ENCODE results near the gene HAL. TPM values are rescaled to one million over a fixed set of nuclear protein-coding genes. Genes with fewer than 3 reads are reported as not detected.

The HAL gene
- total RNA-seq, 1 donor from 2014 or later, result not detected

DNA sequence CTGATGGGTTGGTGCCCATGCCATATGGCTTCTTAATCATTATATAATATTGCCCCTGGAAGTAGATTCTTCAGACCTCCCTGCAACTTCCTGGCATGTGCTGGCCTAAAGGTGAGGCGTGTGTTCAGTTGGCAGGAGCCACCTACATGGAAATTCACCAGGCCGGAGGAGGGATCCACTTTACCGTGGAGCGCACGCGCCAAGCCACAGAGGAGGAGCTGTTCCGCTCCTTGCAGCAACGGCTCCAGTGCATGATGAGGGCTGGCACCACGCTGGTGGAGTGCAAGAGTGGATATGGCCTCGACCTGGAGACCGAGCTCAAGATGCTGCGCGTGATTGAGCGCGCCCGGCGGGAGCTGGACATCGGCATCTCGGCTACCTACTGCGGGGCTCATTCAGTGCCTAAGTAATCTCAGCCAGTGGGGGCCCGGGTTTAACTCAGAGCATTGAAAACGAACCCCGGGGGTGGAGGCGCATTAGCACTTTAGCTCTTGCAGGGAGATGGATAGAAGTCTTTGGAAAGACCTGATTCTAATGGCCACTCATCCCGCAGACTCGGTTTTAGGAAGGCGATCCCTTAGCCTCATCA lies 39.5 kb downstream of the HAL start:
- Histone ChIP-seq H3K27me3 (ENCODE audit: low read depth) (peaks cover 6% of the 10 kb centered on the region), H3K9me3 (replicated peaks) (no peaks in the 10 kb centered on the region), H3K4me1 (no peaks in the 10 kb centered on the region), H3K27ac (replicated peaks) (no peak overlapping the region), H3K36me3 (no peaks in the 10 kb centered on the region), H3K4me3 (no peak overlapping the region)
- no peak for DNase-seq
- intact Hi-C loops (cut with micrococcal nuclease), result no loop called here
- TF ChIP-seq, protein P1, sequence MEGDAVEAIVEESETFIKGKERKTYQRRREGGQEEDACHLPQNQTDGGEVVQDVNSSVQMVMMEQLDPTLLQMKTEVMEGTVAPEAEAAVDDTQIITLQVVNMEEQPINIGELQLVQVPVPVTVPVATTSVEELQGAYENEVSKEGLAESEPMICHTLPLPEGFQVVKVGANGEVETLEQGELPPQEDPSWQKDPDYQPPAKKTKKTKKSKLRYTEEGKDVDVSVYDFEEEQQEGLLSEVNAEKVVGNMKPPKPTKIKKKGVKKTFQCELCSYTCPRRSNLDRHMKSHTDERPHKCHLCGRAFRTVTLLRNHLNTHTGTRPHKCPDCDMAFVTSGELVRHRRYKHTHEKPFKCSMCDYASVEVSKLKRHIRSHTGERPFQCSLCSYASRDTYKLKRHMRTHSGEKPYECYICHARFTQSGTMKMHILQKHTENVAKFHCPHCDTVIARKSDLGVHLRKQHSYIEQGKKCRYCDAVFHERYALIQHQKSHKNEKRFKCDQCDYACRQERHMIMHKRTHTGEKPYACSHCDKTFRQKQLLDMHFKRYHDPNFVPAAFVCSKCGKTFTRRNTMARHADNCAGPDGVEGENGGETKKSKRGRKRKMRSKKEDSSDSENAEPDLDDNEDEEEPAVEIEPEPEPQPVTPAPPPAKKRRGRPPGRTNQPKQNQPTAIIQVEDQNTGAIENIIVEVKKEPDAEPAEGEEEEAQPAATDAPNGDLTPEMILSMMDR (IDR thresholded peaks at IDR 0.05; ENCODE audit: borderline replicate concordance), result no peak

DNA sequence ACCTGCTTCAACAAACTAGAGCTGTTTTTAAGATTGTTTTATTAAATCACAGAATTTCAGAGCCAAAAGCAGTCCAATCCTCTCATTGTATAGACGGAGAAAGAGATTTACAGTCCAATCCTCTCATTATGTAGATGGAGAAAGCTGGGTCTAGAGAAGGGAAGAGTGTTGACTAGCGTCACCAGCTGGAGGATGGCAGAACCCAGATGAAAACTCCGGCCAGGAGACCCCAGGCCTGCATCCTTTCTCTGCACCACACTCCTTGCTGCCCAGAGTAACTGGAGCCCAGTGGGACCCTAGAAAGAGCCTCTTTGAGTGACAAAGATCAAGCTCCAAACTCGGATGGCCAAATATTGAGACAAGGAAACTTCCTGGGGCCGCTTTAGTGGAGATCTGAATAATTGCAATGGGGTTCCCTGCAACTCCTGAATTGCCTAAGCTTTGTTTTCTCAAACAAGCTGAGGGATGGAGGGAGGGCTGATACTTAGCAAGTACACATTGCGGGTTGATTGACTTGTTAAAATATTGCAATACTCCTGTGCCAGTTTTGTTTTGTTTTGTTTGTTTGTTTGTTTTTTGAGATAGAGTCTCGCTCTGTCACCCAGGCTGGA lies 40.5 kb downstream of the HAL start:
- intact Hi-C loops (cut with micrococcal nuclease), result no loop called here
- no peaks in the 10 kb centered on the region for H3K4me1 ChIP-seq
- no peaks in the 10 kb centered on the region for H3K9me3 ChIP-seq (replicated peaks)
- no peaks in the 10 kb centered on the region for H3K36me3 ChIP-seq
- DNase-seq, result no peak
- TF ChIP-seq, protein P1 (IDR thresholded peaks at IDR 0.05; ENCODE audit: borderline replicate concordance), result no peak
- no peak overlapping the region for H3K27ac ChIP-seq (replicated peaks)
- peaks cover 6% of the 10 kb centered on the region for H3K27me3 ChIP-seq (ENCODE audit: low read depth)
- no peak overlapping the region for H3K4me3 ChIP-seq

DNA sequence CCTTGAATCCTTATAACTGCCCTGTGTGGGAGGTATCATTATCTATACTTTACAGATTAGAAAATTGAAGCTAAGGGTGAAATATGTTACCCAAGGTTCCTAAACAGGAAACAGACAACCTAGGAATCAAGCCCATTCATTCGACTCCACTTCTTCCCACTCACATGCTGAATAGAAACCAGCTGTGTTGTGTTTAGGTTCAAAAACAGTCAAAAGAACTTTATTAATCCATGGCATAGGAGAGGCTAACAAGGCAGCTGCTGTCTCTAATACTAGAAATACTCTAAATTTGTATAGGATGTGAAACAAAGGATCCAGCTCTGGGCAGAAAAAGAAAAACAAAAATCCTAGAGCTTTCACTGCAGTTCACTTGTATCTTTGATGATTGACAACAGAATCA lies 43.1 kb downstream of the HAL start:
- no peaks in the 10 kb centered on the region for H3K4me1 ChIP-seq
- H3K27me3 ChIP-seq (ENCODE audit: low read depth), result peaks cover 6% of the 10 kb centered on the region
- TF ChIP-seq, protein P1 (IDR thresholded peaks at IDR 0.05; ENCODE audit: borderline replicate concordance), result no peak
- no peak for DNase-seq
- H3K36me3 ChIP-seq, result no peaks in the 10 kb centered on the region
- no peak overlapping the region for H3K4me3 ChIP-seq
- H3K9me3 ChIP-seq (replicated peaks), result no peaks in the 10 kb centered on the region
- H3K27ac ChIP-seq (replicated peaks), result no peak overlapping the region
- intact Hi-C loops (cut with micrococcal nuclease), result no loop called here

DNA sequence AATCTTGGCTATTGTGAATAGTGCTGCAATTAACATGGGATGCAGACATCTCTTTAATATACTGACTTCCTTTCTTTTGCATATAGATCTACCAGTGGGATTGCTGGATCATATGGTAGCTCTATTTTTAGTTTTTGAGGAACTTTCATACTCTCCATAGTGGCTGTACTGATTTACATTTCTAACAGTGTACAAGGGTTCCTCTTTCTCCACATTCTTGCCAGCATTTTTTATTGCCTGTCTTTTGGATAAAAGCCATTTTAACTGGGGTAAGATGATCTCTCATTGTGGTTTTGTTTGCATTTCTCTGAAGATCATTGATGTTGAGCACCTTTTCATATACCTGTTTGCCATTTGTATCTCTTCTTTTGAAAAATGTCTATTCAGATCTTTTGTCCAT lies 44.6 kb downstream of the HAL start:
- TF ChIP-seq, protein P1 (IDR thresholded peaks at IDR 0.05; ENCODE audit: borderline replicate concordance), result no peak
- Histone ChIP-seq H3K9me3 (replicated peaks) (no peaks in the 10 kb centered on the region), H3K27me3 (ENCODE audit: low read depth) (peaks cover 1% of the 10 kb centered on the region), H3K27ac (replicated peaks) (no peak overlapping the region), H3K36me3 (no peaks in the 10 kb centered on the region), H3K4me1 (no peaks in the 10 kb centered on the region), H3K4me3 (no peak overlapping the region)
- intact Hi-C loops (cut with micrococcal nuclease), result no loop called here
- DNase-seq, result no peak

DNA sequence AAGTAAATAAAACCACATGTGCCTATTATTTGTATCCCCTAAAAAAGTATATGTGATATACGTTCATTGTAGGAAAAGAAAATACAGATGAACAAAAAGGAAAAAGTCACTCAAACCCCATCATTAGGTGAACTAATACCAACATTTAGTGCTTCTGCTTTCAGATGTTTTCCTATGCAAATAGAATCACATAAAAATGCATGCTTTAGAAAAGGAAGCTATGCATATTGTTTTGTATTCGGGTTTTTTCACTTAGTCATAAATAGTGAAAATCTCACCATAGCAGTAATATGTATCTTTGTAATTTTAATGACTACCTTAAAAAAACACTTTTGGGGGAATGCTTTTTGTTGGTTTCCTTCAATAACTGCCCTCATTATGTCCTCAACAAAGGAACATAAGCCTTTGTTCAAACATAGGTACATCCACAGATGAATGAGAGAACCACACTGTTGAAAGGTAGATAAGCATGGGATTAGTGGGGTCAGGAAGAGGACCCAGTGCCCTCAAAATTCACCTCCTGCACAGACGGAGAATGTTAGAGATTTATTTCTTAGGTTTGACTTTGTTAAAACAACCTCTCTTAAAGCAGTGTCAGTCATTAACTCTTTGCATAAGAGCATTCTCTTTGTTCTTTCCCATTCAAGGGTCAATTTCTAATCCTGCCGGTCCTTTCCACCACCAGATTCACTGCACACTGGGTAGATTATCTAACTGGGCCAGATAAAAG lies 46.5 kb downstream of the HAL start:
- TF ChIP-seq, protein P1 (IDR thresholded peaks at IDR 0.05; ENCODE audit: borderline replicate concordance), result no peak

More for the DNA sequence above, 46.5 kb downstream of the HAL start:
- Histone ChIP-seq H3K27me3 (ENCODE audit: low read depth) (no peaks in the 10 kb centered on the region), H3K9me3 (replicated peaks) (no peaks in the 10 kb centered on the region), H3K27ac (replicated peaks) (no peak overlapping the region), H3K36me3 (no peaks in the 10 kb centered on the region), H3K4me1 (no peaks in the 10 kb centered on the region), H3K4me3 (no peak overlapping the region)
- no peak for DNase-seq
- intact Hi-C loops (cut with micrococcal nuclease), result no loop called here

Data from left ventricle myocardium inferior (tissue), 1 donor.